Measurements from ENCODE around the gene GLT1D1.

The GLT1D1 gene

GRCh38 chr12:128916425-128916824 is 63.1 kb downstream of the GLT1D1 start:
- no peak for DNase-seq

- no peak for DNase-seq
Measured at GRCh38 chr12:128918481-128919260, 65.4 kb downstream of the GLT1D1 start.

GRCh38 chr12:128920468-128920867 is 67.2 kb downstream of the GLT1D1 start:
- DNase-seq: no peak

GRCh38 chr12:128928361-128928760 is 75.1 kb downstream of the GLT1D1 start:
- no peak for DNase-seq

- no peak for DNase-seq
Measured at GRCh38 chr12:128929057-128929456, 75.8 kb downstream of the GLT1D1 start.

GRCh38 chr12:128930606-128931005 is 77.3 kb downstream of the GLT1D1 start:
- no peak for DNase-seq

GRCh38 chr12:128932521-128932920 is 79.2 kb downstream of the GLT1D1 start:
- DNase-seq: no peak

- DNase-seq: no peak
Measured at GRCh38 chr12:128933039-128933438, 79.8 kb downstream of the GLT1D1 start.

- DNase-seq: no peak
Measured at GRCh38 chr12:128933926-128934325, 80.6 kb downstream of the GLT1D1 start.

GRCh38 chr12:128938886-128939285 is 85.6 kb downstream of the GLT1D1 start:
- DNase-seq: no peak

- DNase-seq: no peak
Measured at GRCh38 chr12:128940090-128940888, 87.0 kb downstream of the GLT1D1 start.

- DNase-seq: no peak
Measured at GRCh38 chr12:128940974-128941373, 87.7 kb downstream of the GLT1D1 start.

GRCh38 chr12:128942960-128943477 is 89.7 kb downstream of the GLT1D1 start:
- DNase-seq: no peak

- DNase-seq: no peak
Measured at GRCh38 chr12:128944956-128945355, 91.7 kb downstream of the GLT1D1 start.

- DNase-seq: no peak
Measured at GRCh38 chr12:128947209-128947608, 93.9 kb downstream of the GLT1D1 start.

GRCh38 chr12:128949086-128949485 is 95.8 kb downstream of the GLT1D1 start:
- no peak for DNase-seq

- DNase-seq: no peak
Measured at GRCh38 chr12:128951448-128951847, 98.2 kb downstream of the GLT1D1 start.

GRCh38 chr12:128956755-128957154 is 103.5 kb downstream of the GLT1D1 start:
- DNase-seq: no peak

- DNase-seq: no peak
Measured at GRCh38 chr12:128959901-128960300, 106.6 kb downstream of the GLT1D1 start.

- no peak for DNase-seq
Measured at GRCh38 chr12:128961308-128961902, 108.1 kb downstream of the GLT1D1 start.

GRCh38 chr12:128961957-128962356 is 108.7 kb downstream of the GLT1D1 start:
- DNase-seq: no peak

GRCh38 chr12:128966203-128966810 is 113.0 kb downstream of the GLT1D1 start:
- DNase-seq: no peak

- DNase-seq: no peak
Measured at GRCh38 chr12:128968668-128969067, 115.4 kb downstream of the GLT1D1 start.

Measured in stimulated activated CD8-positive, alpha-beta memory T cell treated with anti-CD3 and anti-CD28 coated beads, Interleukin-4, amount 100 ng/mL, for 48 hours (primary cell).